ENCODE results near the gene TGFBRAP1.
"Not testable (repeated sequence)": the region's sequence is repeated elsewhere in the genome, so short reads cannot be mapped to it uniquely, and the experiment has no call there.

Gene TGFBRAP1

DNA sequence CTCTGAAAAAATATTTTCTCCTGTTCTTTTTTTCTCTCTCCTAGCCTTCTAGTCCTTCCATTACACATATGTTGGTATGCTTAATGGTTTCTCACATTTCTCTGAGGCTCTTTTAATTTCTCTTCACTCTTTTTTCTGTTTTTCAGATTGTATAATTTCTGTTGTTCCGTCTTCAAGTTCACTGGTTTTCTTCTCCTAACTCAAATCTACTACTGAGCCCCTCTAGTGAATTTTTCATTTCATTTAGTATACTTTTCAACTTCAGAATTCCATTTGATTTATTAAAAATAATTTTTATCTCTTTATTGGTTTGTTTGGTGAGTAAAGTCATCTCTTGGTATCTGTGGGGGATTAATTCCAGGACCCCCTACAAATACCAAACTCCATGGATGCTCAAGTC lies 27.6 kb upstream of the TGFBRAP1 start:
- DNase-seq = no peak

DNA sequence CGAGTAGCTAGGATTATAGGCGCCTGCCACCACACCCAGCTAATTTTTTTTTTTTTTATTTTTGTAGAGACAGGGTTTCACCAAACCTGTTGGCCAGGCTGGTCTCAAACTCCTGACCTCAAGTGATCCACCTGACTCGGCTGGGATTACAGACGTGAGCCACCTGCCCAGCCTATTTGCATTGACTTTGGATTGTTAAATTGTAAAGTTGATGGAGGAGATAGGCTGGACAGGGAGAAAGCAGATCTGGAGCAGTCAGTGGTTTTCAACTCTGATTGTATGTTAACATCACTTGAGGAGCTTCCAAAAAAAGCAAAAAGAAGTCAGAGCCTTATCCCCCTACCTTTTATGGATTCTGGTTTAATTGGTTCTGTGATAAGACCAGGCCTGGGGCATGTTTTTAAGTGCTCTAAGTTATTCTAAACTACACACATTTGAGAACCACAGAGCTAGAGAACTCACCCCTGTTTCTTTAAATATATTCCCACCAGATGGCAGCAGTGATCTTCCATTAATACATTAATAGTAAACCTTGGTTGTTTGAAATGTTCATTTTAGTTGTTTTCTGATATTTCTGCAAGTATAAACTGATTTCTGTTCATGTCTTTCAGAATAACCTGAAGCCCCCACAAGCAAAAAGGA lies 15.3 kb upstream of the TGFBRAP1 start:
- DNase-seq = no peak

DNA sequence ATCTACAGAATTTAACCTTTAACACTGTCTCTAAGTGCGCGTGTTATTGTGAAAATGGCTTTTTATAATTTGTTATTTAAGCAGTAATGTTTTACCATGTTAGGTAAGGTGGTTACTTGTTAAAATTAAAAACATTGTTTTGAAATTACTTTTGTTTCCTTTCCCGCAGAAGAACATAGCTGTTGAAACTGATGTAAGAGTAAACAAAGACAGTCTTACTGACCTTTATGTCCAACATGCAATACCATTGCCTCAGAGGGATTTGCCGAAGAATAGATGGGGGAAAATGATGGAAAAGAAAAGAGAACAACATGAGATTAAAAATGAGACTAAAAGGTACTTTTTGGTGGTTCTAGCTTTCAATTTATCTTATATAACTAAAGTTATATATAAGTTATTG lies 9.9 kb upstream of the TGFBRAP1 start:
- no peak for DNase-seq

DNA sequence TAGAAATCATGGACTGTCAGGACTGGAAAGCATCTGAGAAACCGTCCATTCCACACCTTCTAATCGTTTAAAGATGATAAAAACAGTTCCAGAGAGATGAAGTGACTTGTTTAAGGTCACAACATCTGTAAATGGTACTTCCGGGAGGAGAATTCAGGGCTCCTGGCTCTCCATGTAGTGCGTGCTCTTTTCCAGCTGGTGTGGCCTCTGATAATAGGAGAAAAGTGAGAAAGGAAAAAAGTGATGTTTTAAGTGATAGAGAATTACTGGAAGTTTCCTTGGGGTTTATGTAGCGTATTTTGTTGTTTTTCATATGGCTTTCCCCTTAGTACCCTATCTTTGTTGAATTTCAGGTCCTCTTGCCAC lies 8.5 kb upstream of the TGFBRAP1 start:
- DNase-seq = no peak

DNA sequence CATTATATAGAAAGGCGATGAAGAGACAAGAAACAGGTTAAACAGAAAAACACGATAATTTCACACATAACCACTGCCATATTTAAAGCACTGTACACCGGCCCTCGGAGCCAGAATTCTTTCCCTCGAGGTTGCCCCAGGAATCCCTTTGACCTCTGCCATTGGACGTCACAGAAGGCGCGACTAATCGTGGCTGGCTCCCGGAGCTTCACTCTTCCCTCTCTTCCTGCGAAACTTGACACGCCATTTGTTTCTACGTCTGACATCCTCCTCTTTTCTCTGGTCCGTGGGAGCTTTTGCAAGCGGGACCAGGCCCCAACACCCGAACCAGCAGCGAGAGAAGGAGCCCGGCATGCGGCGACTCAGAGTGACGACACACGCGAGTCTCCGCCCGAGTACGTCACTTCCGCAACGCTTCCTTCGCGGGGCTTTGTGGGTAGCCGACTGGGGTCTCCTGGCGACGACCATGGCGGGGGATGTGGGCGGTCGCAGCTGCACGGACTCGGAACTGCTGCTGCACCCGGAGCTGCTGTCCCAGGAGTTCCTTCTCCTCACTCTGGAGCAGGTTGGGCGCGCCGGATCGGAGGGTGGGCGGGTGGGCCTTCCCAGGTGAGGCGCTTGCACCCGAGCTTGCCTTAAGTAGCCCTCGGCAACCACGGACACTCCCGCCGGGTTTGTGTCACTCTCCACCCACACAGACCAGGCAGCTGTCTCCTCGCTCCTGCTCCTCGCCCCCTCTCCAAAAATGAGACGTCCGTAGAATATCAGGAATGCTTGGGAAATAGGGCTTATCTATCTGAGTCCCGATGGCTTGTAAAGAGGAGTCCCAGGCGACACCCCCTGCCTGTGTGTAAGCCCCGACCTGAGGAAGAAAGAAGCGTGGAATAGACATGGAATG lies 7.8 kb upstream of the TGFBRAP1 start, which contains the start of gene C2orf49:
Gene C2orf49 (plus strand): TSS at position 419 of the 898 bp plus-strand sequence. CDS start 48 bp downstream, at position 467.
- DNase-seq = peak; percentile 87

DNA sequence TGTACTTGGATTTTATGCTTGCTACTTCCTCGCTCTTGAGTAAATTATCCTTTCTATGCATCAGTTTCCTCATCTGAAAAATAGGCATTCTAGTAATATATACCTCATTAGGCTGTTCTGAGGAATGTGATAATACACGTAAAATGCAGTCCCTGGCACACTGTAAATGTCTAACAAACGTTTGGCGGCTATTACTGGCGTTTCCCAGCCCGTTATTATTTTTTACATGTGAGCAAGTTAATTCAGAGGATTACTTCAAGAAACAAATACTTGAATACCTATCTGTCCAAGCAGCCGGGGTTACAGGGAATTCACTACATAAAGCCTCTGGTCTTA lies 7.2 kb upstream of the TGFBRAP1 start:
- no peak for DNase-seq

DNA sequence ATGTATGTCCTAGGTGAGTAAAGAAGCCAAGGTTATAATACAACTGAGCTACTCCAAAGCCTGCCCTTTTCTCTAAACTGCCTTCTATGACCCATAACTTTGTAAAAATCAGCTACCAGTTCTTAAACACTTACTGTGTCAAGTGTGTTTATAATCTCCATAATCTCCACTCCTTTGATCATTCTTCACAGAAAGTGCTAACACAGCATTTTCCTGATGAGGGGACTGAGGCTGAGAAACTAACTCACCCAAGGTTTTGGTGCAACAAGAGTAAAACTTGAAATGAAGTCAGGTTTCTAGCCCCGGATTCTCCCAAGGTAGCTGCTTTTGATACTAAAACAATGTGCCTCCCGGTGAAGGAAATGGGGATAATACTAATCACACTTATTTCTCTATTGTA lies 5.9 kb upstream of the TGFBRAP1 start:
- DNase-seq = no peak

DNA sequence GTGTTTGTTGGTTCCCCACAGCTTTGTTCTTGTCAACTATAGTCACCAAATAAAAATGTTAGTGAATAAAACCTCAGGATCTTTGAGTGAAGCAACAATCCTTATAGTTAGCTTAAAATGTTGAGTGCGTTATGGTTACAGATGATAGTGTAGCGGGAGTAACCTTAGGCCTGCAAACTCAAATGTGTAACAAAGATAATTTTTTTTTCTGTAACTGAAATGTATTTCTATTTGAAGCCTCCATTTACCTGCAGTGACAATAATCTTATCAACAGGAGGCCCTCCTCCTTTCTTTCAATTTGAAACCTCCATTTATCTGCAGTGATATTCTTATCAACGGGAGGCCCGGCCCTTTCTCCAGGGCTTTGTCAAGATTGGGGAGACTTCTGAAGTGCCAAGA lies 4.7 kb upstream of the TGFBRAP1 start:
- DNase-seq = no peak

DNA sequence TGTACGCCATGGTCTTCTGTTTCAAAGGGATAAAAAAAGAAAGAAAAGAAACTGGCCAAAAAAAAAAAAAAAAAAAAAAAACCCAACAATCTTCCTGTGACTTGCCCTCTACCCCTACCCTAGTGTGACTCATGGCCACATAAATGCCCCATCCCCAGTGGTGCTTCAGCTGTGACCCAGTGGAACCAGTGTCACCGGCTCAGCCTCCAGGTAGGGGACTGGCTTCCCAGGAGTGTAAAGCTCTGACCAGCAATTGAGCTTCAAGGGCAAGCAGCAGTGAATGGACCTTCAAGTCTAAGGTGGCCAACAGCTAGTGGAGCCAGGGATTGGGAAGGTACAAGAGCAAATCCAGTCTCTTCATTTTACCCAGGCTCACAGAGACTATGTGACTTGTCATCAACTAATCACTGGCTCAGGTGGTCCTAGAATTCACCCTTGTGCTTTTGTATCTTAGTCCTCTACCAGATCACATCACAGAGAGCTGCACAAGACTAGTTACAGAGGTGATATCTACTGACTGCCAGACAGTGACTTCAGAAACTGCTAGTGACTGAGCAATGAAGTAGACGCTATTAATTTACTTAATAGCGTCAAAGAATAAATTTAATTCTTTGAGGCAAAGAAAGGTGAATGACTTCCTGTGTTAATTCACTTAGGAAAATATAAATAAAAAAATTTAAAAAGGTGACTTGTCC lies 1.3 kb upstream of the TGFBRAP1 start:
- no peak for DNase-seq

DNA sequence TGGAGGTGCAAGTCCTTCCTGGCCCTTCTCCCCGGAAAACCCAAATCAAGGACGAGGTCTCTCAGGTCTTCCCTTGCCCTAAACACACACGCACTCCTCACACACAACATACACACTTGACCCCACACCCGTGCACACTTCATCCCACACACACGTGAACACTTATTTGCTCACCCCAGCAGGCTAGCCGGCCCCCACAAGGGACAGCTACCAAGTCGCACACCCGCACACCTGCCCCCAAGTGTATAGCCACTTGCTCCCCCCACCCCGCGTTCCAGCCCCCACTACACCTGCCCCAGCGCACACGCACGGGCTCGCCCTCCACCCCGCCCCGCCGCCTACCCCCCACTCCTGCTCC lies 359 bp downstream of the TGFBRAP1 start:
- DNase-seq = no peak

DNA sequence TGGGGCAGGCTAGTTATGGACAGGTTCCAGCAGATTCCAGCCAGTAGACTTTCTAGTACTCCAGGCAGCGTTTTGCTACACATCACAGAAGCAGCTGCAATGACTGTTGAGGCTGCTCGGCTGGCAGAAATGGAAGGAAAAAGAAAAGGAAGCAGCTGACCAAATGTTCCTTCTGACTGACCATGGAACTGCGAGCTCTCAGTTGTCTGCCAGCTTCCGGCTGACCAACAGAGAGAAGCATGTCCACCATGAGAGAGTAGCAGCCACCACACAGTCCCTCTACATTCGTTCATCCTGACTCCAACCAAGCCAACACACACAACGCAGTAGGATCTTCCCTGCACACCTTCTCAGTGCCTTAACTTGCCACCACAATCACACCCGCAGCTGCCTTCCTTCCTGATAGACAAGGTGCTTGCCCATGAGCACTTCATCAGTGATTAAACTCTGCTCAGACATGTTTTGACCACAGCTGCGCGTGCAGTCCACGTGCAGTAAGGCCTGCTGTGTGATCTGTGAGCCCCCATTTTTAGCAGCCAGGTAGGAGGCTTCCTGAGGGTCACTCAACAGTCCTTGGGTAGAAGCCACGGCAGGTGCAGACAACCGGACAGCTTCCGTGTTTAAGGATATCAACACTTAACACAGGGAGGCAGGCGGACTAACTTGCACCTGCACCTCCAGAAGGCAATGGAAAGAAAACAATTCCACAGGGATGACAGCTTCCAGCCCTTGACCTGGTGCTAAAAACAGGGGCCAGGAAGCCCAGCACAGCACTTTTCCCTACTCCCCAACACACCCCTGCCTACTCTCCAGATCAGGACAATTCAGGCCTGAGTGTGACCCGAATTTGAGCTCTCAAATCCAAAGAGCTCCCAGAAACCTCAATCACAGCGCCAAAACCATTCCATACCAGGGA lies 996 bp downstream of the TGFBRAP1 start:
- DNase-seq = no peak

DNA sequence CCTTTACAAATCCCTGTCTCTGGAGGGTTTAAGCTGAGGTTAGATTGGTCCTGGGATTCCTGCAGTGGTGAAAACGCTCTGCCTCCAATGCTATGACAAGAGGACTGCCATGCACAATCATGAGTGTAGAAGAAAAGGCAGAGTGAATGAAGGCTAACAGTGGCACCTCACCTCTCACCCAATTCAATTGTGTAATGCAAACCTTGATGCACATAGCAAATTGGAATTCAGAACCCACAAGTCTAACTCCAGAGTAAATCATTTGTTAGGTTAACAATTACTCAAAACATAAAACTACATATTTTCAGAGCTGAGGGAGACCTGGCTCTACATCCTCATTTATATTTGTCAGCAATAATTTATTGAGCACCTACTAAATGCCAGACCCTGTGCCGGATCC lies 1.8 kb downstream of the TGFBRAP1 start:
- no peak for DNase-seq

DNA sequence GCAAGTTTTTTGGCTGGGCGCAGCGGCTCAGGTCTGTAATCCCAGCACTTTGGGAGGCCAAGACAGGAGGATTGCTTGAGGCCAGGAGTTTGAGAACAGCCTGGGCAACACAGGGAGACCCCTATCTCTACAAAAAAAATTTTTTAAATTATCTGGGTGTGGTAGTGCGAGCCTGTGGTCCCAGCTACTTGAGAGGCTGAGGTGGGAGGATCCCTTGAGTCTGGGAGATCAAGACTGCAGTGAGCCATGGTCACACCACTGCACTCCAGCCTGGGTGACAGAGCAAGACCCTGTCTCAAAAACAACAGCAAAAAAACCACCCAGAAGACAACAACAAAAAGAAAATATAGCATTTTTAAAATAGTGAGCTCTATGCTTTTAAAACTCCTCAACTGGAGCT lies 2.3 kb downstream of the TGFBRAP1 start:
- DNase-seq = not testable (repeated sequence)

DNA sequence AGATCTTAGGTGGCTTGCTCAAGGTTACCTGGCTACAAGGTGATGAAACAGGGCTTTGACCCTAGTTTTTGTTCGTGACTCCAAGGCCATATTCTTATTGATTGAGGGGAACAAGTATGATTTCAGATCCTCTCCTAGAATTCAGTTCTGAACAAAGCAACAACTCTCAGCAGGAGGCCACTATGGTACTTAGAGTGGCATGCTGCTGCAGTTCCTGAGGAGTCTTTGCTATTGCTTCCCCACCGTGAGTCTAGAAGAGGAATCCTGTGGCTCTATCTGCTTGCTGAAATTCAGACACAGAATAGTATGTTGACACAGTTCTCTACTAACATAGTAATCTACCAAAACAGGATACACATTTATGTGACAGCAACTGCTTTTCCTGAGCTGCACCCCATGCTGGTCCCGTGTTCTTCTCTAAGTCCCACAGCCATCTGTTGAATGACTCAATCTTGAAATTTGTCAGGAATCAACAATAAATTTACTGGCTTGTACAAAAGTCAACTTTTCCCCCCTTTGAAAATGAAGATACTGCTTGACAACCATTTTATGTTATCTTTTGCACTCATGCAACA lies 4.1 kb downstream of the TGFBRAP1 start:
- no peak for DNase-seq

DNA sequence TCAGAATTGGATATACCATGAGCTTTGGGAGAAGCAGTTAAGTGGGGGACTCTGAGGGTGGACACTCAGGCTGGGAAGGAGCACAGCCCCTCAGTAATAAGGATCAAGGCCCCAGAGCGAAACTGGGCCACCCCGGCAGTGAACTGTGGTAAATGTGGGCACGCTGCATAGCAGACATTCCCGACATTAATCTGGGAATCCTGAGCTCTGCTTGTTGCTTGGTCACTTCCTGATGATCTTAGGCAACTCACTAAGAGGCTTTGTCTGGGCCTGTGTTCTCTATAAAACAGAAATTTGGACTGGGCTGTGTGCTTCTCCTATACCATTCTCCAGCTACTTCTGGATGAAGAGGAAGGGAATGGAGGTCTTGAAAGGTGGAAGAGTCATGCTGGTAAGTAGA lies 4.8 kb downstream of the TGFBRAP1 start:
- DNase-seq = no peak

DNA sequence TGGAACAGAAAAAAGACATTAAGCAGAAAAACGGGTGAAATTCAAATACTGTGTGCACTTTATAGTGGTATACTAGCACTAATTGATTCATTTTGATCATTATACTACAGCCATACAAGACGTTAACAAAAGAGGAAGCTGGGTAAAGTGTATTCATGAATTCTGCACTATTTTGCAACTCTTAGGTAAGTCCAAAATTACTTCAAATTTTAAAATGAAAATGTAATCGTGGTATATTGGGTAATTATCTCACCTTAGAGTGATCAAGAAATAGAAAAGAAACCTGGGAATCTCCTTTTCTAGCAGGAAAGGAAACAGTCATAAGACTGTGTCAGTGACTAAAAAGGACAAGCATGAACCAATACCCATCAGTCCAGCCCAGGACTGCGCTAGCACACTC lies 5.4 kb downstream of the TGFBRAP1 start:
- DNase-seq = no peak

DNA sequence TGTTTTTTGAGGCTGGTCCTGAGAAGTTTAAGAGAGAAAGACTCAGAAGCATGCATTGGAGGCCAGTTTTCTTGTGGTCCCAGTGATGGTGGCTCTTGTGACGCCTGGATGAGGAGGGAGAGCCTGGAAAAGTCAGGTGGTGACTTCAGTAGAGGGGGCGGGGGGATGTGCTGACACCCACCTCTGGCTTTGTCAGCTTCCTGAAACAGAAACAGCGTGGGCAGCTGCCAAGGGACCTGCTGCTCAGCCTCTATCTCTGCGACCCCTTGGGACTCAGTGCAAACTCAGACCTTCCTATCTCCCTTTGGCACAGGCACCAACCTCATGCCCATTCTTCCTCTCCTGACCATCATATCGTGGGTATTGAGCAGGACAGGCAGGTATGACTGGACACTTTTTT lies 6.4 kb downstream of the TGFBRAP1 start:
- DNase-seq = no peak

DNA sequence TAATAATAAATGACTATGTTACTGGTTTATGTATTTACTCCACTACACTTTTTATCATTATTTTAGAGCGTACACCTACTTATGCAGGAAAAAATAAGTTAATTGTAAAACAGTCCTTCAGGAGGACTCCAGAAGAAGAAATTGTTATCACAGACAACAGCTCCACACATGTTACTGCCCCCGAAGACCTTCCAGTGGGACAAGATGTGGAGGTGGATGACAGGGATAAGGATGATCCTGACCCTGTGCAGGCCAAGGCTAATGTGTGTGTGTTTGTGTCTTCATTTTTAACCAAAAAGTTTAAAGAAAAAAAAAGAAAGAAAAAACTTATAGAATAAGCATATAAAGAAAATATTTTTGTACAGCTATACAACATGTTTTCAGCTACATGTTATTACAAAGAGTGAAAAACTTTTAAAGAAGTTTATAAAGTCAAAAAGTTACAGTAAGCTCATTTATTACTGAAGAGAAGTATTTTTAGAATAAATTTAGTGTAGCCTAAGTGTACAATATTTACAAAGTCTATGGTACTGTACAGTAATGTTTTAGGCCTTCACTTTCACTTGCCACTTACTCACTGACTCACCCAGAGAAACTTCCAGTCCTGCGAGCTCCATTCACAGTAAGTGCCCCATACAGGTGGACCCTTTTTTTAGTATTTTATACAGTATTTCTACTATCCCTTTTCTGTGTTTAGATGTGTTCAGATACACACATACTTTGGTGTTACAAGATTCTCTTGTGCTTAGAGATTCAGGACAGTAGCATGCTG lies 7.5 kb downstream of the TGFBRAP1 start:
- DNase-seq = no peak

DNA sequence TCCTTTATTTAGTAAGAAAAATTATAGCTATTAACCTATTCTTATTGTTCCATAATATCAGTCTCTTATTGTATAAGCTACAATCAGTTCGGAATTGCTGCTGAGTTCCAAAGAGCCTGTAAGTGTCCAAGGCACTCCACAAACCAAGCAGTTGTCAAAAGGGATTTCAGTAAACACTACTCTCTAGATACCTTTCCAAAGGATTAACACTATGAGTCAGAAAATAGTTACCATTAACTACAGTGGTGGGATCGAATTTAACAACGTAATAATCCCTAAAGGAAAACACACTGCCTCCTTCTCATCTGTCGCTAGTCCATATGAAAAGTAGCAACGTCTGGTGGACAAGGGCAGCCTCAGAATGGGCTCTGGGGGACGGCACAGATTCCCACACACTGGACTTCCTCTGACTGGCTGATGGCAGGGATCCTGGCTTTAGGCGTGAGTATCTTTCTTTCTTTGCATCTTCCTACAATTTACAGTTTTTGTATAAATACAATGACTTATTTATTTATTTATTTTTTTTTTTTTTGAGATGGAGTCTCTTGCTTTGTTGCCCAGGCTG lies 8.8 kb downstream of the TGFBRAP1 start:
- no peak for DNase-seq

DNA sequence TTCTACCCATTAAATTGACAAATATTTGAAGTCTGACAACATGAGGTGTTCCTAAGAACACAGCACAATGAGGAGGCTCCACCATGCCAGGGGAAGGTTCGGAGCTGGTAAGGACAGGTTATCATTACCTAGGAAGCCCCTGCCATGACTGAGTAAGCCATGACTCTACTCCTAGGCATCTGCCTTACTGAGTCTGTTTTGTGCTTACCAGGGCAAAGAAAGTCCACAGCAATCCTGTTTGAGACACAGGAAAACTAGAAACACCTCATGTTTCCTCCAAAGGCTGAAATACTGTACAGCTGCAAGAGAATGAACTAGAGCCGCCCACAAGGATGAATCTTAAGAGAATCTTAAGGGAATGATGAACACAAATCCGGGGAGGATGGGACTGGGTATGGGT lies 11.6 kb downstream of the TGFBRAP1 start:
- no peak for DNase-seq

DNA sequence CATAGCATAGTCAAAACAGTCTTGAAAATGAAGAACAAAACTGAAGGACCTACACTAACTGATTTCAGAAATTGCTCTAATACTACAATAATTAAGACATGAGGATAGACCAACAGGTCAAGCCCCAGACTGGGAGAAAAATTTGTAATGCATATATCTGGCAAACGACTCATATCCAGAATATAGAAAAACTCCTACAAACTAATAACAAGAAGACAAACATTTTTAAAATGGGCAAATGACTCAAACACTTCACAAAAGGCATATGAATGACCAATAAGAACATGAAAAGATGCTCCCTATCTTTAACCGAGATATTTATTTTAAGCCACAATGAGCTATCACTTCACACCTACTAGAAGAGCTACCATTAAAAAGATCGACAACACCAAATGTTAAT lies 14.2 kb downstream of the TGFBRAP1 start:
- DNase-seq = no peak

Data from effector CD4-positive, alpha-beta T cell (primary cell).